HG03196 (cell line): Measurements from ENCODE around the gene DAB2IP.

Experiments
- ATAC-seq: cut with Tn5 transposase; IDR thresholded peaks from one replicate; pipeline ENCODE4 v1.9.1; 2021; ENCODE audit not compliant: unreplicated experiment

DAB2IP gene

GRCh38 chr9:121831869-121832268 is 180.4 kb downstream of the DAB2IP start:
- no peak for ATAC-seq

GRCh38 chr9:121833061-121833460 is 181.6 kb downstream of the DAB2IP start:
- ATAC-seq: no peak
